ENCODE data around the gene ANTKMT.

The ANTKMT gene

GRCh38 chr16:720990-721764 is at the start of gene ANTKMT:
Gene ANTKMT (plus strand): TSS chr16:721146. CDS start chr16:721275, 129 bp downstream.
- no peak for FAIRE-seq

GRCh38 chr16:671353-672131 is 49.4 kb upstream of the ANTKMT start:
- no peak for FAIRE-seq

- FAIRE-seq, result no peak
These were observed 48.6 kb upstream of the ANTKMT start for GRCh38 chr16:672371-672770.

GRCh38 chr16:672851-673250 is 48.1 kb upstream of the ANTKMT start:
- FAIRE-seq, result no peak

- no peak for FAIRE-seq
These were observed 47.5 kb upstream of the ANTKMT start for GRCh38 chr16:673399-673991.

- no peak for FAIRE-seq
These were observed 46.6 kb upstream of the ANTKMT start for GRCh38 chr16:674214-674881.

- no peak for FAIRE-seq
These were observed 45.7 kb upstream of the ANTKMT start, which contains the start of gene RHBDL1 for GRCh38 chr16:674968-675883. Gene RHBDL1 (plus strand): TSS chr16:675671. CDS start chr16:675791, 120 bp downstream.

GRCh38 chr16:675884-676564 is 44.9 kb upstream of the ANTKMT start:
- FAIRE-seq, result no peak

- no peak for FAIRE-seq
These were observed 44.4 kb upstream of the ANTKMT start for GRCh38 chr16:676565-676902.

GRCh38 chr16:676913-677312 is 44.0 kb upstream of the ANTKMT start:
- FAIRE-seq, result no peak

- no peak for FAIRE-seq
These were observed 43.4 kb upstream of the ANTKMT start for GRCh38 chr16:677316-678190.

- no peak for FAIRE-seq
These were observed 42.6 kb upstream of the ANTKMT start for GRCh38 chr16:678209-678857.

GRCh38 chr16:678858-679813 is 41.8 kb upstream of the ANTKMT start:
- FAIRE-seq, result no peak

GRCh38 chr16:679814-680624 is 40.9 kb upstream of the ANTKMT start, which contains the start of gene STUB1:
Gene STUB1 (plus strand): TSS chr16:680410. CDS start chr16:680526, 116 bp downstream.
- FAIRE-seq, result no peak

GRCh38 chr16:680625-680945 is 40.4 kb upstream of the ANTKMT start:
- no peak for FAIRE-seq

GRCh38 chr16:680967-681745 is 39.8 kb upstream of the ANTKMT start:
- no peak for FAIRE-seq

All from TTC549 (cell line).